ENCODE measurements around the gene C3orf20.

The C3orf20 gene

GRCh38 chr3:14758959-14759358, 84.0 kb downstream of the C3orf20 start:
- no peak for DNase-seq (ENCODE audit: low read depth)

GRCh38 chr3:14760185-14760584, 85.2 kb downstream of the C3orf20 start:
- DNase-seq (ENCODE audit: low read depth), result no peak

GRCh38 chr3:14761121-14761672, 86.3 kb downstream of the C3orf20 start:
- DNase-seq (ENCODE audit: low read depth), result no peak

GRCh38 chr3:14761866-14762265, 86.9 kb downstream of the C3orf20 start:
- no peak for DNase-seq (ENCODE audit: low read depth)

GRCh38 chr3:14762701-14763100, 87.8 kb downstream of the C3orf20 start:
- no peak for DNase-seq (ENCODE audit: low read depth)

- DNase-seq (ENCODE audit: low read depth), result no peak
These were observed 89.6 kb downstream of the C3orf20 start for GRCh38 chr3:14764331-14765059.

GRCh38 chr3:14765060-14765400, 90.1 kb downstream of the C3orf20 start:
- no peak for DNase-seq (ENCODE audit: low read depth)

- DNase-seq (ENCODE audit: low read depth), result no peak
These were observed 90.9 kb downstream of the C3orf20 start for GRCh38 chr3:14765576-14766427.

GRCh38 chr3:14766428-14767244, 91.7 kb downstream of the C3orf20 start:
- DNase-seq (ENCODE audit: low read depth), result no peak

- DNase-seq (ENCODE audit: low read depth), result no peak
These were observed 92.5 kb downstream of the C3orf20 start for GRCh38 chr3:14767245-14768051.

- DNase-seq (ENCODE audit: low read depth), result no peak
These were observed 93.3 kb downstream of the C3orf20 start for GRCh38 chr3:14768182-14768790.

GRCh38 chr3:14768881-14769280, 93.9 kb downstream of the C3orf20 start:
- no peak for DNase-seq (ENCODE audit: low read depth)

- DNase-seq (ENCODE audit: low read depth), result no peak
These were observed 94.8 kb downstream of the C3orf20 start for GRCh38 chr3:14769544-14770325.

GRCh38 chr3:14770591-14770990, 95.7 kb downstream of the C3orf20 start:
- DNase-seq (ENCODE audit: low read depth), result no peak

GRCh38 chr3:14771593-14772497, 96.9 kb downstream of the C3orf20 start:
- no peak for DNase-seq (ENCODE audit: low read depth)

GRCh38 chr3:14772533-14773138, 97.7 kb downstream of the C3orf20 start:
- DNase-seq (ENCODE audit: low read depth), result no peak

- no peak for DNase-seq (ENCODE audit: low read depth)
These were observed 98.3 kb downstream of the C3orf20 start for GRCh38 chr3:14773281-14773680.

GRCh38 chr3:14773691-14774128, 98.8 kb downstream of the C3orf20 start:
- DNase-seq (ENCODE audit: low read depth), result no peak

- no peak for DNase-seq (ENCODE audit: low read depth)
These were observed 99.5 kb downstream of the C3orf20 start for GRCh38 chr3:14774431-14774830.
